Smooth muscle cell (in vitro differentiated cells): ENCODE results near the gene SLC5A6. TPM values are rescaled to one million over a fixed set of nuclear protein-coding genes. Genes with fewer than 3 reads are reported as not detected.
A peak's percentile ranks its signal among the peaks of the same experiment; 100 is the strongest.

Experiments used
- DNase-seq: peaks from one replicate; lab custom pipeline; 2025; ENCODE audit not compliant: unreplicated experiment; lab: John Stamatoyannopoulos, UW
- H2AFZ ChIP-seq: fragments of 200-600 bp; sonication (generic); 2 replicates; pipeline ENCODE4 v1.6.0; 2016; ENCODE audit warnings: antibody characterized with exemption, low read depth, mild to moderate bottlenecking
- H3F3A ChIP-seq: fragments of 200-600 bp; sonication (generic); 2 replicates; pipeline ENCODE4 v1.6.0; 2017; ENCODE audit warnings: antibody characterized with exemption, low read depth
- H3K27ac ChIP-seq: fragments of 200-600 bp; sonication (generic); 2 replicates; pipeline ENCODE4 v1.5.1; 2016; ENCODE audit warnings: low read depth, mild to moderate bottlenecking
- H3K27me3 ChIP-seq: fragments of 200-600 bp; sonication (generic); 2 replicates; pipeline ENCODE4 v1.6.1; 2016; ENCODE audit warnings: low read depth, mild to moderate bottlenecking
- H3K36me3 ChIP-seq: fragments of 200-600 bp; sonication (generic); 2 replicates; pipeline ENCODE4 v1.5.1; 2016; ENCODE audit warnings: low read depth
- H3K4me1 ChIP-seq: fragments of 200-600 bp; sonication (generic); 2 replicates; pipeline ENCODE4 v1.5.1; 2016; ENCODE audit warnings: low read depth
- H3K4me2 ChIP-seq: fragments of 200-600 bp; sonication (generic); 2 replicates; pipeline ENCODE4 v1.6.0; 2016; ENCODE audit warnings: mild to moderate bottlenecking
- H3K4me3 ChIP-seq: fragments of 200-600 bp; sonication (generic); 2 replicates; pipeline ENCODE4 v1.5.1; 2016; ENCODE audit warnings: mild to moderate bottlenecking
- H3K79me2 ChIP-seq: fragments of 200-600 bp; sonication (generic); 2 replicates; pipeline ENCODE4 v1.6.0; 2016; ENCODE audit warnings: low read depth, mild to moderate bottlenecking
- H3K9ac ChIP-seq: fragments of 200-600 bp; sonication (generic); 2 replicates; pipeline ENCODE4 v1.6.0; 2016; ENCODE audit warnings: low read depth
- H3K9me3 ChIP-seq: fragments of 200-600 bp; sonication (generic); replicated peaks from 2 replicates; pipeline ENCODE4 v1.5.1; 2016; ENCODE audit warnings: low read depth
- H4K20me1 ChIP-seq: fragments of 200-600 bp; sonication (generic); 2 replicates; pipeline ENCODE4 v1.6.0; 2016; ENCODE audit warnings: low read depth
- CTCF ChIP-seq: fragments of 200-600 bp; sonication (generic); IDR thresholded peaks from 2 replicates; pipeline ENCODE4 v1.5.1; 2017; ENCODE audit warnings: borderline replicate concordance, mild to moderate bottlenecking, antibody characterized with exemption; ENCODE audit not compliant: insufficient read depth, poor library complexity, severe bottlenecking
- WGBS: methylation state at CpG from one replicate; pipeline ENCODE4 v1.1.7; 2016; ENCODE audit warnings: low lambda C conversion rate; 5-methylcytosine and 5-hydroxymethylcytosine counted together
- polyA plus RNA-seq: library from polyadenylated mRNA; unstranded; fragments of >200 nt; fragmentation: Nextera tagmentation; extraction: Ambion mirVana; gene quantifications from 2 replicates; pipeline ENCODE4 v1.2.1, GENCODE V29; 2016
- total RNA-seq: library from RNA; depleted of rRNA; stranded (reverse); fragments of >200 nt; gene quantifications from 2 replicates; pipeline ENCODE4 v1.2.3, GENCODE V29; 2014

SLC5A6 gene
- total and polyA plus RNA-seq, 2 experiments from 2014 or later, result 25.7 to 32.3 TPM

- H2AFZ ChIP-seq, result peak overlapping the region; percentile 28
- no peak overlapping the region for H3K4me3 ChIP-seq
- H3K27me3 ChIP-seq, result peaks cover 43% of the 10 kb centered on the region
- no peaks in the 10 kb centered on the region for H4K20me1 ChIP-seq
- no peaks in the 10 kb centered on the region for H3F3A ChIP-seq
- no peaks in the 10 kb centered on the region for H3K36me3 ChIP-seq
- peak overlapping the region; percentile 29 for H3K27ac ChIP-seq
- no peak overlapping the region for H3K9ac ChIP-seq
- 40% methylated on average over 6 of the region's 6 CpGs for WGBS
- H3K4me2 ChIP-seq, result peak overlapping the region; percentile 35
- DNase-seq, result no peak
- H3K9me3 ChIP-seq, result no peaks in the 10 kb centered on the region
- H3K4me1 ChIP-seq, result peaks cover 5% of the 10 kb centered on the region
- no peak for TF ChIP-seq CTCF
- H3K79me2 ChIP-seq, result no peaks in the 10 kb centered on the region
These were observed 37.4 kb downstream of the SLC5A6 start for GRCh38 chr2:27174638-27175037.

GRCh38 chr2:27171351-27171848, 40.7 kb downstream of the SLC5A6 start:
- TF ChIP-seq CTCF, result no peak
- H3K9me3 ChIP-seq, result no peaks in the 10 kb centered on the region
- no peaks in the 10 kb centered on the region for H3K79me2 ChIP-seq
- no peak overlapping the region for H3K27ac ChIP-seq
- peaks cover 5% of the 10 kb centered on the region for H3K4me1 ChIP-seq
- peaks cover 33% of the 10 kb centered on the region for H3K27me3 ChIP-seq
- H3F3A ChIP-seq, result no peaks in the 10 kb centered on the region
- 86% methylated on average over 8 of the region's 8 CpGs for WGBS
- H2AFZ ChIP-seq, result no peak overlapping the region
- no peak for DNase-seq
- H3K9ac ChIP-seq, result no peak overlapping the region
- no peaks in the 10 kb centered on the region for H4K20me1 ChIP-seq
- no peaks in the 10 kb centered on the region for H3K36me3 ChIP-seq
- no peak overlapping the region for H3K4me2 ChIP-seq
- H3K4me3 ChIP-seq, result no peak overlapping the region

GRCh38 chr2:27170581-27171337, 41.3 kb downstream of the SLC5A6 start:
- Histone ChIP-seq H3K27ac (no peak overlapping the region), H3K4me3 (no peak overlapping the region), H3F3A (no peaks in the 10 kb centered on the region), H3K27me3 (peaks cover 33% of the 10 kb centered on the region), H3K4me2 (no peak overlapping the region), H4K20me1 (no peaks in the 10 kb centered on the region), H3K79me2 (no peaks in the 10 kb centered on the region), H3K9ac (no peak overlapping the region), H3K4me1 (peaks cover 5% of the 10 kb centered on the region), H3K9me3 (no peaks in the 10 kb centered on the region), H3K36me3 (no peaks in the 10 kb centered on the region), H2AFZ (no peak overlapping the region)
- WGBS, result 61% methylated on average over 6 of the region's 6 CpGs
- no peak for DNase-seq
- no peak for TF ChIP-seq CTCF
